Upper lobe of right lung (tissue), 1 donor: Measurements from ENCODE around the gene TMEM220. TPM values are rescaled to one million over a fixed set of nuclear protein-coding genes. Genes with fewer than 3 reads are reported as not detected.

Source experiments
- ATAC-seq: fragments of 200-7000 bp; cut with Tn5 transposase; one replicate; pipeline ENCODE4 v1.9.1; 2020; ENCODE audit warnings: mild to moderate bottlenecking, moderate library complexity
- DNase-seq: peaks from one replicate; pipeline ENCODE4 v3.0.0-alpha.2; 2020
- H3K27ac ChIP-seq: fragments of 200-600 bp; one replicate; pipeline ENCODE4 v1.8.0; 2022
- H3K27me3 ChIP-seq: fragments of 200-600 bp; one replicate; pipeline ENCODE4 v1.8.0; 2022; ENCODE audit warnings: mild to moderate bottlenecking
- H3K36me3 ChIP-seq: fragments of 200-600 bp; one replicate; pipeline ENCODE4 v1.8.0; 2022
- H3K4me1 ChIP-seq: fragments of 200-600 bp; one replicate; pipeline ENCODE4 v1.8.0; 2022
- H3K4me3 ChIP-seq: fragments of 200-600 bp; one replicate; pipeline ENCODE4 v1.8.0; 2022; ENCODE audit warnings: mild to moderate bottlenecking
- H3K9me3 ChIP-seq: fragments of 200-600 bp; one replicate; pipeline ENCODE4 v1.8.0; 2022
- CTCF ChIP-seq: fragments of 200-600 bp; IDR thresholded peaks from one replicate; pipeline ENCODE4 v1.8.0; 2022; ENCODE audit warnings: antibody characterized with exemption
- intact Hi-C: fragments of 100-400 bp; cut with DNase I; formaldehyde crosslinking; loops from one replicate; pipeline ENCODE4 v1.11.0; 2022
- total RNA-seq: library from RNA; stranded (reverse); fragmentation: NEBNext Ultra II Directional; extraction: Animal tissue kit (Norgen Biotek cat#: 25700); gene quantifications from one replicate; pipeline ENCODE4 v1.2.1, GENCODE V29; 2021
- donor health status: DM: no; HTN: yes; CAD: no; lungs with severe emphysema.

TMEM220 gene
- total RNA-seq, 1 donor from 2014 or later = 10.5 TPM

GRCh38 chr17:10741416-10742135 is 11.8 kb upstream of the TMEM220 start:
- peaks cover 8% of the 10 kb centered on the region for H3K4me1 ChIP-seq
- no peak overlapping the region for H3K27ac ChIP-seq
- no peak for TF ChIP-seq CTCF
- no peak overlapping the region for H3K4me3 ChIP-seq
- ATAC-seq (no peak), DNase-seq (no peak)
- H3K9me3 ChIP-seq = no peaks in the 10 kb centered on the region
- intact Hi-C loops = no loop called here
- no peaks in the 10 kb centered on the region for H3K27me3 ChIP-seq
- no peaks in the 10 kb centered on the region for H3K36me3 ChIP-seq

- Histone ChIP-seq H3K4me1 (peaks cover 8% of the 10 kb centered on the region), H3K4me3 (no peak overlapping the region), H3K36me3 (no peaks in the 10 kb centered on the region), H3K27me3 (no peaks in the 10 kb centered on the region), H3K27ac (no peak overlapping the region), H3K9me3 (no peaks in the 10 kb centered on the region)
- ATAC-seq (peak; percentile 39), DNase-seq (no peak)
- no peak for TF ChIP-seq CTCF
- intact Hi-C loops = loop anchor here (10.0 kb wide), 1 partner anchor 105 kb away; no protein-coding TSS in a partner anchor
Observed at GRCh38 chr17:10739386-10739785, 9.6 kb upstream of the TMEM220 start.

DNA sequence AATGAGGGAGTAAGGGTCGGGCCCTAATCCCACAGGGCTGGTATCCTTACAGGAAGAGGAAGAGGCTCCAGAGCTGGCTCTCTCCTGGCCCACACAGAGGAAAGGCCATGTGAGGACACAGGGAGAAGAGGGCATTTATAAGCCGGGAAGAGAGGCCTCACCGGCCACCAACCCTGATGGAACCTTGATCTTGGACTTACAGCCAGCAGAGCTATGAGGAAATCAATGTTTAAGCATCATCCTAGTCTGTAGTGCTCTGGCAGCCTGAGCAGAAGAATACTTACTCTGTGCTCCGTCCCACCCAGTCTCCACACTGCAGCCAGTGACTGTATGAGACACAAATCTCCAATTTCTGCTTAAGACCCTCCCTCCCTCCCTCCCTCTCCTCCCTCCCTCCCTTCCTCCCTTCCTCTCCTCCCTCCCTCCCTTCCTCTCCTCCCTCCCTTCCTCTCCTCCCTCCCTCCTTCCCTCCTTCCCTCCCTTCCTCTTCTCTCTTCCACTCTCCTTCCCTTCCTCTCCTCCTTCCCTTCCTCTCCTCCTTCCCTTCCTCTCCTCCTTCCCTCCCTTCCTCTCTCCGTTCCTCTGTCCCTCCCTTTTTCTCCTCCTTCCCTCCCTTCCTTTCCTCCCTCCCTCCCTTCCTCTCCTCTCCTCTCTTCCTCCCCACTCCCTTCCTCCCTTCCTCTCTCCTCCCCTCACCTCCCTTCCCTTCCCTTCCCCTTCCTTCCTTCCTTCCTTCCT is 8.9 kb upstream of the TMEM220 start:
- no peak overlapping the region for H3K4me3 ChIP-seq
- H3K36me3 ChIP-seq = no peaks in the 10 kb centered on the region
- ATAC-seq (peak; percentile 10), DNase-seq (no peak)
- TF ChIP-seq CTCF = no peak
- no peak overlapping the region for H3K27ac ChIP-seq
- H3K9me3 ChIP-seq = no peaks in the 10 kb centered on the region
- H3K27me3 ChIP-seq = no peaks in the 10 kb centered on the region
- peaks cover 8% of the 10 kb centered on the region for H3K4me1 ChIP-seq
- intact Hi-C loops = loop anchor here (10.0 kb wide), 1 partner anchor 106 kb away; no protein-coding TSS in a partner anchor

GRCh38 chr17:10737736-10738135 is 7.9 kb upstream of the TMEM220 start:
- ATAC-seq (no peak), DNase-seq (no peak)
- no peak for TF ChIP-seq CTCF
- H3K36me3 ChIP-seq = no peaks in the 10 kb centered on the region
- peaks cover 8% of the 10 kb centered on the region for H3K4me1 ChIP-seq
- H3K27me3 ChIP-seq = no peaks in the 10 kb centered on the region
- H3K4me3 ChIP-seq = no peak overlapping the region
- H3K27ac ChIP-seq = no peak overlapping the region
- H3K9me3 ChIP-seq = no peaks in the 10 kb centered on the region
- intact Hi-C loops = loop anchor here (10.0 kb wide), 1 partner anchor 107 kb away; no protein-coding TSS in a partner anchor

GRCh38 chr17:10737168-10737622 is 7.4 kb upstream of the TMEM220 start:
- no peaks in the 10 kb centered on the region for H3K9me3 ChIP-seq
- peaks cover 8% of the 10 kb centered on the region for H3K4me1 ChIP-seq
- DNase-seq (peak; percentile 79), ATAC-seq (peak; percentile 95)
- intact Hi-C loops = loop anchor here (10.0 kb wide), 1 partner anchor 108 kb away; no protein-coding TSS in a partner anchor
- no peaks in the 10 kb centered on the region for H3K27me3 ChIP-seq
- H3K36me3 ChIP-seq = no peaks in the 10 kb centered on the region
- H3K4me3 ChIP-seq = no peak overlapping the region
- H3K27ac ChIP-seq = no peak overlapping the region
- peak; percentile 67 for TF ChIP-seq CTCF
